HepG2 (cell line): ENCODE measurements around the gene MTUS2. TPM values are rescaled to one million over a fixed set of nuclear protein-coding genes. Genes with fewer than 3 reads are reported as not detected.

ENCODE experiments used
- ATAC-seq: fragments of 200-7000 bp; cut with Tn5 transposase; 3 replicates; pipeline ENCODE4 v1.9.1; 2020; ENCODE audit warnings: mild to moderate bottlenecking, moderate library complexity
- BruUV-seq: library from RNA; stranded (reverse); fragments of 400-500 nt; replicated peaks from 2 replicates; lab custom pipeline; 2021; lab: Mats Ljungman, UMichigan
- CTCF ChIA-PET: fragments of 300-600 bp; formaldehyde crosslinking; extraction: SDS; loops from one replicate; lab custom pipeline; 2021; ENCODE audit warnings: low total read pairs, inconsistent platforms, low intra/inter-chr PET ratio; lab: Yijun Ruan, JAX
- POLR2A ChIA-PET: fragments of 350-600 bp; sonication (Branson Sonifier 250); formaldehyde crosslinking; loops from one replicate; lab custom pipeline; 2020; ENCODE audit warnings: antibody characterized with exemption, inconsistent platforms; lab: Yijun Ruan, JAX
- DNase-seq: peaks from one replicate; pipeline ENCODE4 v3.0.0-alpha.2; 2015; ENCODE audit warnings: low spot score
- FAIRE-seq: peaks from 3 replicates; lab custom pipeline; 2011; peaks lifted over from hg19 to GRCh38; lab: Jason Lieb, UNC
- H2AFZ ChIP-seq: one replicate; pipeline ENCODE4 v1.6.1; 2011; ENCODE audit warnings: low read length, inconsistent platforms
- H3K27ac ChIP-seq: fragments of 300-600 bp; 3 replicates; pipeline ENCODE4 v1.8.0; 2011; ENCODE audit warnings: mixed run types, mild to moderate bottlenecking, mixed read lengths, low read length, inconsistent platforms; ENCODE audit not compliant: insufficient read depth; ENCODE audit errors: extremely low read length
- H3K27me3 ChIP-seq, 2 experiments: fragments of 200-600 bp in 1 of 2; 2 replicates in 1 of 2; 3 replicates in 1 of 2; pipeline versions ENCODE4 v1.6.0 to v1.8.0; 2011; ENCODE audit warnings: low read length in 2 of 2, mild to moderate bottlenecking in 2 of 2, moderate library complexity in 2 of 2, inconsistent platforms in 1 of 2; ENCODE audit not compliant: insufficient read depth in 2 of 2, control insufficient read depth in 1 of 2
- H3K36me3 ChIP-seq, 2 experiments: fragments of 200-600 bp in 1 of 2; replicated peaks in 1 of 2; 2 replicates in 1 of 2; 3 replicates in 1 of 2; pipeline versions ENCODE4 v1.5.1 to v1.8.0; 2011; ENCODE audit warnings: low read length in 2 of 2, inconsistent platforms in 1 of 2; ENCODE audit not compliant: insufficient read depth in 2 of 2, control insufficient read depth in 1 of 2
- H3K4me1 ChIP-seq: 2 replicates; pipeline ENCODE4 v1.5.1; 2012; ENCODE audit warnings: low read length, inconsistent platforms; ENCODE audit not compliant: insufficient read depth
- H3K4me2 ChIP-seq: 2 replicates; pipeline ENCODE4 v1.6.0; 2011; ENCODE audit warnings: low read depth, low read length, inconsistent platforms
- H3K4me3 ChIP-seq, 3 experiments: fragments of 200-600 bp in 1 of 3; sonication (generic), shearing (Covaris generic) in 1 of 3; replicated peaks in 1 of 3; 2 replicates each; pipeline ENCODE4 v1.5.1; 2011 to 2016; ENCODE audit warnings: low read length in 3 of 3, inconsistent platforms in 2 of 3, low read depth in 2 of 3, mild to moderate bottlenecking in 2 of 3, control low read depth in 1 of 3, mixed read lengths in 1 of 3; ENCODE audit not compliant: insufficient read depth in 1 of 3
- H3K79me2 ChIP-seq: one replicate; pipeline ENCODE4 v1.6.1; 2011; ENCODE audit warnings: low read length, inconsistent platforms; ENCODE audit not compliant: insufficient read depth
- H3K9ac ChIP-seq: 2 replicates; pipeline ENCODE4 v1.6.0; 2011; ENCODE audit warnings: mild to moderate bottlenecking, low read depth, low read length, inconsistent platforms; ENCODE audit not compliant: insufficient read depth
- H3K9me3 ChIP-seq: 2 replicates; pipeline ENCODE4 v1.5.1; 2012; ENCODE audit warnings: mild to moderate bottlenecking, low read length
- H4K20me1 ChIP-seq: 2 replicates; pipeline ENCODE4 v1.6.0; 2011; ENCODE audit warnings: inconsistent platforms, mild to moderate bottlenecking, low read length, moderate library complexity; ENCODE audit not compliant: insufficient read depth
- CREB1 ChIP-seq, 2 experiments: fragments of 450-650 bp in 1 of 2; IDR thresholded peaks; 2 replicates each; pipeline ENCODE4 v1.6.1; 2016 to 2017; ENCODE audit warnings: control low read depth in 1 of 2, mild to moderate bottlenecking in 1 of 2, missing compliant biosample characterization in 1 of 2, missing genetic modification characterization in 1 of 2
- DNMT1 ChIP-seq: sonication (generic); formaldehyde crosslinking; IDR thresholded peaks from 2 replicates; pipeline ENCODE4 v1.5.1; 2020; ENCODE audit warnings: mild to moderate bottlenecking, missing genetic modification reagents
- GPN1 ChIP-seq: sonication (generic); formaldehyde crosslinking; IDR thresholded peaks from 2 replicates; pipeline ENCODE4 v1.5.1; 2020; ENCODE audit warnings: missing genetic modification reagents, borderline replicate concordance
- HOXA7 ChIP-seq: sonication (generic); formaldehyde crosslinking; IDR thresholded peaks from 2 replicates; pipeline ENCODE4 v1.8.1; 2022; ENCODE audit warnings: mild to moderate bottlenecking, missing genetic modification reagents, moderate library complexity
- MAF1 ChIP-seq: sonication (generic); formaldehyde crosslinking; IDR thresholded peaks from 2 replicates; pipeline ENCODE4 v1.5.0; 2020; ENCODE audit warnings: missing genetic modification reagents, borderline replicate concordance
- NFIC ChIP-seq: IDR thresholded peaks from 2 replicates; pipeline ENCODE4 v1.6.1; 2012; ENCODE audit warnings: mild to moderate bottlenecking, low read length, inconsistent platforms
- PPARG ChIP-seq: conservative IDR thresholded peaks from 2 replicates; pipeline ENCODE4 v1.6.1; 2016; ENCODE audit warnings: missing biosample characterization, missing genetic modification reagents
- TEAD3 ChIP-seq: optimal IDR thresholded peaks from 2 replicates; pipeline ENCODE3; 2016; ENCODE audit warnings: borderline replicate concordance
- ZBTB3 ChIP-seq: sonication (generic); formaldehyde crosslinking; IDR thresholded peaks from 2 replicates; pipeline ENCODE4 v1.4.0; 2020; ENCODE audit warnings: low read depth, mild to moderate bottlenecking, moderate library complexity, missing genetic modification reagents, borderline replicate concordance
- ZFYVE20 ChIP-seq: sonication (generic); formaldehyde crosslinking; IDR thresholded peaks from 2 replicates; pipeline ENCODE4 v1.8.0; 2023; ENCODE audit warnings: low read depth, mild to moderate bottlenecking, moderate library complexity, missing genetic modification reagents, borderline replicate concordance
- ZNF530 ChIP-seq: sonication (generic); formaldehyde crosslinking; IDR thresholded peaks from 2 replicates; pipeline ENCODE4 v1.5.0; 2020; ENCODE audit warnings: low read depth, mild to moderate bottlenecking, missing genetic modification reagents
- ZNF646 ChIP-seq: sonication (generic); formaldehyde crosslinking; IDR thresholded peaks from 2 replicates; pipeline ENCODE4 v1.9.0; 2021; ENCODE audit warnings: mild to moderate bottlenecking, missing genetic modification reagents
- WGBS: methylation state at CpG from one replicate; pipeline ENCODE4 v1.1.6; 2017; ENCODE audit warnings: low lambda C conversion rate; 5-methylcytosine and 5-hydroxymethylcytosine counted together
- in situ Hi-C: cut with HindIII; loops from 2 replicates; pipeline ENCODE4 v1.10.0; 2017; ENCODE audit warnings: low pct_unique_long_range_greater_than_20kb; ENCODE audit not compliant: extremely low pct_ligation_motif_present
- intact Hi-C: fragments of 100-400 bp; cut with micrococcal nuclease; formaldehyde crosslinking; loops from one replicate; pipeline ENCODE4 v1.10.0; 2022; ENCODE audit not compliant: unreplicated experiment
- polyA plus RNA-seq, 8 experiments: library from polyadenylated mRNA; depleted of rRNA in 3 of 8; stranded (reverse) in 7 of 8; unstranded in 1 of 8; fragments of >200 nt; fragmentation: Illumina TruSeq in 4 of 8; extraction: Trizol in 4 of 8; gene quantifications; 2 replicates each; pipeline versions ENCODE4 v1.2.1 to v1.2.3, GENCODE V29; 2011 to 2016; ENCODE audit warnings: low read depth in 4 of 8, missing spikeins in 1 of 8, mixed read lengths in 1 of 8; ENCODE audit not compliant: insufficient read depth in 1 of 8
- total RNA-seq, 5 experiments: library from RNA; depleted of rRNA; stranded (reverse); fragments of >200 nt; fragmentation: Illumina TruSeq; extraction: Trizol; gene quantifications; 2 replicates each; pipeline ENCODE4 v1.2.3, GENCODE V29; 2016; ENCODE audit warnings: low read depth in 1 of 5
- TF ChIP-seq, protein P1 (sequence below): sonication (generic); formaldehyde crosslinking; IDR thresholded peaks from 2 replicates; pipeline ENCODE4 v1.5.0; 2020; ENCODE audit warnings: missing genetic modification reagents
- TF ChIP-seq, protein P2 (sequence below): IDR thresholded peaks from 2 replicates; pipeline ENCODE4 v1.6.1; 2016; ENCODE audit warnings: low read depth

Gene MTUS2
- total and polyA plus RNA-seq, 2 of the 13 experiments (the other 11 are each of a cell fraction or from before 2014, with no cell fraction given), result not detected

- ATAC-seq (no peak), DNase-seq (no peak), FAIRE-seq (no peak)
- in situ Hi-C loops (no loop called here), intact Hi-C loops (no loop called here)
- H2AFZ ChIP-seq, result no peak overlapping the region
- H3K4me3 ChIP-seq, result no peak overlapping the region
- H3K79me2 ChIP-seq, result no peaks in the 10 kb centered on the region
- H4K20me1 ChIP-seq, result no peaks in the 10 kb centered on the region
- 18% methylated on average over 3 of the region's 3 CpGs for WGBS
- H3K27ac ChIP-seq, result no peak overlapping the region
- H3K36me3 ChIP-seq, result no peaks in the 10 kb centered on the region
- no peaks in the 10 kb centered on the region for H3K4me1 ChIP-seq
- H3K9ac ChIP-seq, result no peak overlapping the region
- peaks cover 68% of the 10 kb centered on the region for H3K9me3 ChIP-seq
- BruUV-seq, result no TSS peak
- ChIA-PET POLR2A (no interaction called here), CTCF (no interaction called here)
- no peak overlapping the region for H3K4me2 ChIP-seq
- H3K27me3 ChIP-seq, result no peaks in the 10 kb centered on the region
- TF ChIP-seq ZFYVE20 (CRISPR knock-in tag) (no peak), NFIC (no peak), ZNF530 (CRISPR knock-in tag) (no peak), ZBTB3 (no peak), ZNF646 (CRISPR knock-in tag) (no peak), HOXA7 (CRISPR knock-in tag) (no peak), CREB1 (IDR thresholded peaks at IDR 0.05) (no peak), CREB1 (CRISPR knock-in tag; IDR thresholded peaks at IDR 0.05) (no peak), PPARG (no peak), GPN1 (CRISPR knock-in tag) (no peak), TEAD3 (CRISPR knock-in tag) (no peak), DNMT1 (CRISPR knock-in tag) (no peak), MAF1 (no peak)
- TF ChIP-seq, protein P1, sequence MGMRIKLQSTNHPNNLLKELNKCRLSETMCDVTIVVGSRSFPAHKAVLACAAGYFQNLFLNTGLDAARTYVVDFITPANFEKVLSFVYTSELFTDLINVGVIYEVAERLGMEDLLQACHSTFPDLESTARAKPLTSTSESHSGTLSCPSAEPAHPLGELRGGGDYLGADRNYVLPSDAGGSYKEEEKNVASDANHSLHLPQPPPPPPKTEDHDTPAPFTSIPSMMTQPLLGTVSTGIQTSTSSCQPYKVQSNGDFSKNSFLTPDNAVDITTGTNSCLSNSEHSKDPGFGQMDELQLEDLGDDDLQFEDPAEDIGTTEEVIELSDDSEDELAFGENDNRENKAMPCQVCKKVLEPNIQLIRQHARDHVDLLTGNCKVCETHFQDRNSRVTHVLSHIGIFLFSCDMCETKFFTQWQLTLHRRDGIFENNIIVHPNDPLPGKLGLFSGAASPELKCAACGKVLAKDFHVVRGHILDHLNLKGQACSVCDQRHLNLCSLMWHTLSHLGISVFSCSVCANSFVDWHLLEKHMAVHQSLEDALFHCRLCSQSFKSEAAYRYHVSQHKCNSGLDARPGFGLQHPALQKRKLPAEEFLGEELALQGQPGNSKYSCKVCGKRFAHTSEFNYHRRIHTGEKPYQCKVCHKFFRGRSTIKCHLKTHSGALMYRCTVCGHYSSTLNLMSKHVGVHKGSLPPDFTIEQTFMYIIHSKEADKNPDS, result no peak
- TF ChIP-seq, protein P2, sequence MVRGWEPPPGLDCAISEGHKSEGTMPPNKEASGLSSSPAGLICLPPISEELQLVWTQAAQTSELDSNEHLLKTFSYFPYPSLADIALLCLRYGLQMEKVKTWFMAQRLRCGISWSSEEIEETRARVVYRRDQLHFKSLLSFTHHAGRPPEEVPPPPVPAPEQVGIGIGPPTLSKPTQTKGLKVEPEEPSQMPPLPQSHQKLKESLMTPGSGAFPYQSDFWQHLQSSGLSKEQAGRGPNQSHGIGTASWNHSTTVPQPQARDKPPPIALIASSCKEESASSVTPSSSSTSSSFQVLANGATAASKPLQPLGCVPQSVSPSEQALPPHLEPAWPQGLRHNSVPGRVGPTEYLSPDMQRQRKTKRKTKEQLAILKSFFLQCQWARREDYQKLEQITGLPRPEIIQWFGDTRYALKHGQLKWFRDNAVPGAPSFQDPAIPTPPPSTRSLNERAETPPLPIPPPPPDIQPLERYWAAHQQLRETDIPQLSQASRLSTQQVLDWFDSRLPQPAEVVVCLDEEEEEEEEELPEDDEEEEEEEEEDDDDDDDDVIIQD (CRISPR knock-in tag), result no peak
These were observed 340.7 kb downstream of the MTUS2 start for GRCh38 chr13:29160862-29161261.
